DMS79 treated with DMSO at 0.1 percent for 48 hours (cell line): ENCODE results near the gene SHISA2.
"Not testable (repeated sequence)": the region's sequence is repeated elsewhere in the genome, so short reads cannot be mapped to it uniquely, and the experiment has no call there.

Experiments used
- DNase-seq: peaks from one replicate; lab custom pipeline; 2025; lab: John Stamatoyannopoulos, UW

Gene SHISA2

DNA sequence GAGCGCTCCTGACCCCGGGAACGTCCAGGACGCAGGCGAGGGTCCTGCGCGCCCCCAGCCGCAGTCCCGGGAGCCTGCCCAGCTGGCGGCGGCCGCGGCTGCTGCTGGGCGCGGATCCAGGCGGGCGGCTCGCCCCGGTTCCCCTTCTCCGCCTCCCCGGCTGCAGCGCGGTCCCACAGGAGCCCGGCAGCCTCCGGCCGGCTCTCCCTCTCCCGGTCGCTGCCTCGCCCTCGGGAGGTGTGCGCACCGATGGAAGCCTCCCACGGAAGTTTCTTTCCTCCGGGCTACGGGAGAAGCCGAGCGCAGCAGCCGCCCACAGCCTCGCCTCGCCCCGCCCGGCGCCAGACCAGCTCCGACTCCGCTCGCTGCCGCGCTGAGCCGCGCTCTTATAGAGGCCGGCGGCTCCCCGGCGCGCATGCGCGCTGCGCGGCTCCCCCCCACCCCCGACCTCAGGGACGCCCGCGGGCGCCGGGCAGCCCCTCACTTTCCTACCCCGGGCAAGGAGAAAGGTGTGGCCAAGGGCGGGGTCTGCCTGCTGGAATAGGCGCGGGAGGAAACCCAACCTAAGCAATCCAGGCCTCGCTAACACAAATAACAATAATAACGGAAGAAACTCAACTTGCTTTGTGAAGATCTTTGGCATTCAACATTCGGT is at the start of gene SHISA2:
Gene SHISA2 (minus strand): TSS at position 360 of the 655 bp plus-strand sequence. CDS start 1,041 bp downstream, outside the sequence.
- DNase-seq, result peak; percentile 31

DNA sequence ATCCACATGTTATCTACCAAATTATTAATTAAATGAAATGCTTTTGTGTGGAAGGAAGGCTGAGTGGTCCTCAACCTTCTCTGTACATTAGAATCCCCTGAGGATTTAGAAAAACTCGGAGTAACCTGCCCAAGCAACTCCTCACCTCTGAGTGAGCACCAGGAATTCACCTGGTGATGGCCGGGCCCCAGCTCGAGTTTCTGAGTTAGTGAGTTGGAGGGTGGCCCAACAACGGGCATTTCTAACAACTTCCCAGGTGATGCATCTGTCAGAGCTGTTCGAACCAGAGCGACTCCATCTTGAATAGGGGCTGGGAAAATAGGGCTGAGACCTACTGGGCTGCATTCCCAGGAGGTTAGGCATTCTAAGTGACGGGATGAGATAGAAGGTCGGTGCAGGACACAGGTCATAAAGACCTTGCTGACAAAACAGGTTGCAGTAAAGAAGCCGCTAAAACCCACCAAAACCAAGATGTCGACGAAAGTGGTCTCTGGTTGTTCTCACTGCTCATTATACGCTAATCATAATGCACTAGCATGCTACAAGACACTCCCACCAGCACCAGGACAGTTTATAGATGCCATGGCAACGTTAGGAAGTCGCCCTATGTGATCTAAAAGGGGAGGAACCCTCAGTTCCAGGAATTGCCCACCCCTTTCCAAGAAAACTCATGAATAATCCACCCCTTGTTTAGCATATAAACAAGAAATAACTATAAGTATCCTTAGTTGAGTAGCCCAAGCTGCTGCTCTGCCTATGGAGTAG is 44.2 kb upstream of the SHISA2 start:
- no peak for DNase-seq

DNA sequence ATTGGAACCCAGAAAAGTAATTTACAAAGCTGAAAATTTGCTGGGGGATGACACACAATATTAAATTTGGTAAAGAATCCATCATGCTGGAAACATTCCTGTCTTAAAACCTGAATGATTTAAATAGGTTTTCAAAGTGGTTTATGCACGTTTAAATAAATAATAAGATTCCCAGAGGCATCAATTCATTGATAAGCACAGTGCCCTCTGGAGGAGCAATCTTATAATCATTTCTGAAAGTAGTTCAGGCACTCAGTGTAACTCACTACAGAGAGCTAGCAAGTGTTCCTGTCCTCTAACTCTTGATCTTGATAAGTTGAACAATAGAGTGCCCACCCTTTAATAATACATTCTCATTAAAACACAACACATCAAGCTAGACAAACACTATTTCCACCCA is 43.5 kb upstream of the SHISA2 start:
- no peak for DNase-seq

DNA sequence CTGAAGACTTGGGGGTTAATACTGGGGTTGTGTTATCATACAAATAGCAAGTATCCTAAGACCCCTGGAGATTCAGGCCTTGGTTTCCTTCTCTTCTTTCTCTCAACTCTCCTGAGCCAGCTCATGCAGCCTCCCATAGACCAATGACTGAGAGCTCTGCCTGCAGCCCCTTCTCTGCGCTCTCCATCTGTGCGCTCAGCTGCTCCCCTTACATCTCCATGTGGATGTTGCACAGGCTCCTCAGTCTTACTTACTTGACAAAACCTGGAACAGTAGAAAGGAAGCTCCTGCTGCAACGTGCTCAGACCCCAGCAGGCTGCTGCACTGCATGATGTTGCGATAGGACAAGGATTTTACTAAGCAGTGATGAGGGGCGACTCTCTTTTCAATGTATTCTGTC is 25.0 kb upstream of the SHISA2 start:
- DNase-seq, result not testable (repeated sequence)

DNA sequence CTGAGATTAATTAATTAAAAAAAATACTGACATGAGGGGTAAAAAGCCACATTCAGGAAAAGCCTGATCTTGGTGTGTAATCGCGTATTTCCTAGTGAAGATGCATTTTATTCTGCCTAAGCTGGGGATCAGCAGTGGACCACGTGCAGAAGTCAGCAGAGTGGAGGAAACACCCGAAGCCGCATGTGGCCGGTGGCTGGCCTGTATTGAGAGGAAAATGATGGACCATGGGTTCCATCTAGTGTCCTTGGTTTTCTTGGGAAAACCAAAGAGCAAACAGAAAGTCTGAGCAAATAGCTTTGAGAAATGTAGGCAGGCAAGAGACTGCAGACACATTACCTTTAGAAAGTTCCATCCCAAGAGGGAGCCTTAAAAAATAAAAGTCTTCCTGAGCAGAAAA is 23.7 kb upstream of the SHISA2 start:
- no peak for DNase-seq

DNA sequence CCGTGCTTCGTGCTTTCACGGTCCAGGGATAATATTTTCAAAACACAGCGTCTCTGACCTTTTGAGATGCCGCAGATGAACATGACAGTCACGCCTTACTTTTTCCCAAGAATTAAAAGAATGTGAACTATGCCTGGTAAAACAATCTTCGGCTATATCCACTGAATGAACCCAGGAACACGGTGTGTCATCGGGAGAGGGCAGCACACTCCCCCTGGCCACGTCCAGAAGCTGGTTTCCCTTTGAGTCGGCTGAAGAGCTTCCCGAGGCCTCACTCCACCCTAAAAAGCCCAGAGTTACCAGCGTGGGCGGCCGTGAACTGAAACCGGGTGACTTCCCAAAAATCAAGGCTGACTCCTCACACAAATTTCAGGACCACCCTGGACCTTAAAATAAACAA is 22.9 kb upstream of the SHISA2 start:
- DNase-seq, result no peak

DNA sequence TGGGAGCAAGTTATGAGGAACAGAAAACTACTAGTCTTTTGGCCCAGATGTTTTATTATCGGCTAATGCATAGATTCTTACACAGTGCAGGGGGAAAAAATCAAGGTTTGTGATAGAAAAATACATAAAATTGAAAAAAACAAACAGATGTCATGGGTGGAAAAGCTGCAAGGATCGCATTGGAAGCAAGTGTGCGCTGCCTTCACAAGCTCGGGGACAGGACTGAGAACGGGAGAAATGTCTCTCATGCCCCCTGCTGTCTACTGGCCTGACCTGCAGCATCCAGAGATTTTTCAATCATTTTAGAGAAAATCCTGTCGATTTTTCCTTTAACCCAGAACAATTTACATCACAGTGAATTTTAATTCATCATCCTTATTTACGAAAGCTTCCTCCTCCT is 20.5 kb upstream of the SHISA2 start:
- DNase-seq, result not testable (repeated sequence)

DNA sequence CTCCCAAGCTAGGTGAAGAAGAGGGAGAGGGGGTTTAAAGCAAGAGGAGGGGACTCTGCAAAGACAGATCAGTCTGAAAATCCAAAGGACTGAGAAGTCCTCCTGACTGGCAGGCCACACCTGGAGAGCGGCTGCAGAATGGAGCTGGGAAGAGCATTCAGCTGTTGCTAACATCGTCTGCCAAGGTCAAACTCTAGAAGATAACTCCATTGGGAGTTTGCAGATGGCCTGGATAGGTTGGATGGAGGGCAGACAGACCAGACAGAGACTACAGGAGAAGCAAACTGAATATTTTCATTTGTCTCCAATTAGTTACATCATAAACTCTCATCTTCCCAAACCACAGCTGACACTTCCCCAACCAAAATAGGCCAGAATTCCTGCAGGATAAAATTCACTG is 19.9 kb upstream of the SHISA2 start:
- no peak for DNase-seq

DNA sequence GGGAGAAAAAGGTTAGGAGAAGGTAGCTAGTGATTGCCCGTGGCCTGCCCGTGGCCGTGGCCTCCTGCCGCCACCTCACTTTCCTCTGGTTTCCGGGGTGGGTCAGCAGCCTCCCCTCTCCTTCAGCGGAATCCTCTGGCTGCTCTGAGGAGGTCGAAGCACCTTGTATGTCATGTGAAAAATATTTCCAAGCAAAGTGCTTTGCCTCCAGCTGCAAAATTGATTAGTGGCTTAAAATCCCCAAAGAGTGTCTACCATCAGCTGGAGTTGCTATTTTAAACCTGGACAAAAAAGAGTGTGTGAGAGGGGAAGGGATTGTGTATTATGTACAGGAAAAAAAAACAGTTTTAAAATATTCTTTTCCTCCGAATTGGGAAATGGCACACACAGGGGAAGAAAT is 17.8 kb upstream of the SHISA2 start:
- DNase-seq, result not testable (repeated sequence)

DNA sequence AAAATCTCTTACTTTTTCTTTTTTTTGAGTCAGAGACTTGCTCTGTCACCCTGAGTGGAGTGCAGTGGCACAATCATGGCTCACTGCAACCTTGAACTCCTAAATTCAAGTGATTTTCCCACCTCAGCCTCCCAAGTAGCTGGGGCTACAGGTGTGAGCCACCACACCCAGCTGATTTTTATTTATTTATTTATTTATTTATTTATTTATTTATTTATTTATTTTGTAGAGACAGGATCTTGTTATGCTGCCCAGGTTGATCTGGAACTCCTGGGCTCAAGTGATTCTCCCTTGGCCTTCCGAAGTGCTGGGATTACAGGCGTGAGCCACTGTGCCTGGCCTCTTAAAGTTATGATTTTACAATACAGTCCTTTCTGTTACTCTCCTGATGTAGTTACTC is 16.6 kb upstream of the SHISA2 start:
- not testable (repeated sequence) for DNase-seq

DNA sequence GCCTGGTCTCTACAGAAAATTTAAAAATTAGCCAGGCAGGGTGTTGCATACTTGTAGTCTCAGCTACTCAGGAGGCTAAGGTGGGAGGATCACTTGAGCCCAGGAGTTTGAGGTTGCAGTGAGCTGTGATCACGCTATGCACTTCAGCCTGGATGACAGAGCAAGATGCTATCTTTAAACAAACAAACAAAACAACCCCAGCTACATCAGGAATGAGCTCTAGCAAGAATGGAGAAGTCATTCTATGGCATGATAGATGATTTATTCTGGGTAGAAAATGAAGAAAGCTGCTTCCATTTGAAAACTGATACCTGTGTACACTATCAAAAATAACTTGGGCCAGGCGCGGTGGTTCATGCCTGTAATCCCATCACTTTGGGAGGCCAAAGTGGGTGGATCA is 15.8 kb upstream of the SHISA2 start:
- no peak for DNase-seq

DNA sequence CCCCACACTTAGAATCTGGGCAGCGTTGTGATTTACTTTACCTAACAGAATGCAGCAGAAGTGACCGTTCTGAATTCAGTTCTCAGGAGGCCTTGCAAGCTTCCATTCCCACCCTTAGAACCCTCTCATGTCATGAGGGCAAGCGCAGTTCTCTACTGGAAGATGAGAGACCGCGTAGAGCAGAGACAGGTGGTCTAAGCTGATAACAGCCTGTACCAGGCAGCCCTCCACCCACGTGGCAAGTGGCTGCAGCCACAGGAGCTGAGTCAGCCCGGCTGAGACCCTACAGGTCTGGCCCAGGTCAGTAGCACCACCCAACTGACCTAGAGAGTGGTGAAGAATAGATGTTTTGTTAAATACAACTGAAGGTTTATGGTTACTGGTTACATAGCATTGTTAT is 14.7 kb upstream of the SHISA2 start:
- not testable (repeated sequence) for DNase-seq

DNA sequence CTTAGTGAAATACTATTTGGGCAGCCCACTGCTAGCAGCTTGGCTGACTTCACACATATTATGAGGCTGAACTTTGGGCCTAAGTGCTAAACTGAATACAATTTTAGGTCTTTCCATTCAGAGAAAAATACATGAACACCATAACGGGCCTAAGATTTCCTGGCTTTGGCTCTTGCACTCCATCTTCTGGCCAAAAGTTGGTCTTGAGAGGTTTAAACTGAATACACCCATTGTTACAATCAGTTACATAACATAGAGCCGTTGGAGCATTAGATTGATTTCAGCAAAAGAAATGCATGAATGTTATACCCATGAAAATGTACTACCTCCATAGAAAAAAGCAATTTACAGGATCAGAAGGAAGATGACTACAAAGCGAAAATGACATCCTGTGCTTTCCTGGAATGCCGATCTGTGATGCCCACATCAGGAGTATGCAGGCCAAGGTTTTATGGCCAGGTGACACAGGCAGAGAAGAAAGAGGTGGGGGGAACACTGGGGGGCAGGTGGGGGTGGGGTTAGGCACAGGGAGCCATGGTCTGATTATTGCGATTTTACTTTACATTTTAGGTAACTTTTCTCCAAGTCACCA is 11.1 kb upstream of the SHISA2 start:
- DNase-seq, result peak; percentile 24

DNA sequence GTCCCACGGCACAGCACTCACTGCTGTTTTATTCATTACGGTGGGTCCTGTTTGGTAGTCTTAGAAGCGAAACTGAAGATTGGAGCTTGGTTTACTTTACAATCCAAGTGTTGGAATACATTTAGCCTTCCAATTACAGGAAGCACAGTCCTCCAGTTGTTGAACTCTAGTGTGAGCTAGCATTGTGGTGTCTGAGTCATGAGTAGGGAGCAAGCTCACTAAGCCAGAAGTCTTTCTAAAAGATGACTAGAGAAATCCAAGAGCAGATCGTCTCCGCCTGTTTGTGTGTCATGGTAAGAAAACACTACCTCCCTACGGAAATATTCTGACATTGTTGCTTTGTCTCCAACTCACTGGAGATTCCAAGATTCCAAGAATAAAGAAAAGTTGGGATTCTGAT is 10.1 kb upstream of the SHISA2 start:
- DNase-seq, result no peak

DNA sequence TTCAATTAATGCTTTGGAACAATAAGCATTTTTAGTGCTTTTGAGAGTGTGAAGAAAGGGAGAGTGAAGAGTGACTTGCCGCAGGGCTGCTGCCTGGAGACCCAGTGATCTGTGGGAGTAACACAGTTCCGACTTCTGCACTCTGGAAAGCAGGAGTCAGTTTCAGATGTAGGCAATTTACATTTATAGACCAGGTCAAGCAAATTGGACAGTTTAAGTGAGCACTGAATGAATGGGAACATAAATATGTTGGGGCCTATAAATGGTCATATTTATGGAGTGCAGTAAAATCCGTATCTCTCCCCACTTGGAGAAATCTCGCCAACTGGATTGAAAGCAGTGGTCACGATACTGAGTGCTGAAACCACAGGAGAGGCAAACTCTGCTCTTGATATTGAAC is 9.4 kb upstream of the SHISA2 start:
- no peak for DNase-seq

DNA sequence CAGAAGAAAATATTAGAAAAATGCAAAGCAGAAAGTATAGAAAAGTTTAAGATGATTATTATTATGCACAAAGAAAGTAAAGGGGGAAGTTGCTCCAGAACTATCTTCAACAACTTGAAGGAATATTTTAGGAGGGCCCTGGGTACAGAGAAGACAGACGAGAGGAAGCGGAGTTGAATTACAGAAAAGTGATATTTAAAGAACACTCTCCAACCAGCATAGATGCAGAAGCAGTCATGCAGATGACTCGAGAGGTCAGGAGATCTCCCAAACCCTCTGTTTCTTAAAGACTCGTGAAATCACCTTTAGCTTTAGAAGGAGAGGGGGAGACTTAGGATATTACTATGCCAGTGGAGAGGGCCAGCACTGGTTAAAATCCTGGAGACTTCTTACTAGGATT is 8.5 kb upstream of the SHISA2 start:
- no peak for DNase-seq

DNA sequence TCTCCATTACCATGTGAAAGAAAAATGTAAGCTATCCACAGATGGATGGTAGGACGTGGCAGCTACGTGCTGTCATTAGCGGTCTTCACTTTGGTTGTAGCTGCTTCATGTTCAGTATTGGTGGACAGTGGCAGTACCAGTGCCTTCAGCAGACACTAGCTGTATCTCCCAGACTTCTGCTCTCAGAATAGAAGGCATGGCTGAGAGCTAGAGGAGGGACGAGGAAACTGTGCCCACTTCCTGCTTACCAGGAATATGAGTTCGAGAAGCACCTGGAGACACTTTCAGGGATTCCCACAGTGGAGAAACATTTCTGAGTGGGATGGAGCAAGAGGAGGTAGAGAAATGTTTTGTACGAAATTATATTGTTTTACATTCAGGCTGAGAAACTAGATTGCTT is 6.9 kb upstream of the SHISA2 start:
- DNase-seq, result no peak

DNA sequence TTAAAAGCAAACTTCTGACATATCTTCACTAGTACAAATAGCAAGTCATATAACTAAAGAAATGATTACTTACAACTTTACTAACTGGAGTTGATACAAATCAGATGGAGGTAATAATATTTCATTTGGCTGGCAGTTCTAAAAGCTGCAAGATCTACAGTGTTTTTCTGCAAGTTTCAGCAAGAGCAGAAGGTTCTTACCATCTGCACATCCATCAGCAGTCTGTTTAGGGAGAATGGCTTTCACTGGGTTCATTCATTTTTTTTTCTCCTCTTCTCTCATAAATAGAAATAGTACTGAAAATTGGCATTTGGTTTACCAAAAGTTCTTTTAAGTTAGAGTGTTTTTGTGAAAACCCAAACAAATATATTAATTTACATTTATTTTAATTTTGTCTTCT is 3.1 kb upstream of the SHISA2 start:
- DNase-seq, result no peak

DNA sequence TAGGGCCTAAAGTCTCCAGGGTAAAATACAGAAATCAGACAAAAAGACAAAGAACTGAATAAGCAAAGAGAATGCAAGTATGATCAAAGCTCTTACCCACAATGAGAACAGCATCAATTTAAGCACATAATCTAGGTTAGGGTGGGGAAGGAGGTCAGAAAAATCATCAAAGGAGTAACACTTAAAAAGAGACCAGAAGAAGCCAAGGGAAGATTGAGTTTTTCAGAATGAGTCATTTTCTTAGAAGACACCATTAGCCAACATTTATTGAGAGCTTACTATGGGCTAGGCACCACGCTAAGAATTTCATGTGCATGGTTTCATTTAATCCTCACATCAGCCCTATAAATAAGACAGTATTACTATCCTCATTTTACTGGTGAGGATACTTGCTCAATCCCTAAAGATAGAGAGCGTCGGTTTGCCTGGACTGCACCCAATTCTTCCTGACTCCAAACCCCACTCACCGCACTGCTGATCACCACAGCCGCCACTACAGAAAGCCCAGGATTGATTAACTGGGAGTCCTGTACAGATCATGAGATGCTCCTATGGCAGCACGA is 1.7 kb upstream of the SHISA2 start:
- DNase-seq, result no peak

DNA sequence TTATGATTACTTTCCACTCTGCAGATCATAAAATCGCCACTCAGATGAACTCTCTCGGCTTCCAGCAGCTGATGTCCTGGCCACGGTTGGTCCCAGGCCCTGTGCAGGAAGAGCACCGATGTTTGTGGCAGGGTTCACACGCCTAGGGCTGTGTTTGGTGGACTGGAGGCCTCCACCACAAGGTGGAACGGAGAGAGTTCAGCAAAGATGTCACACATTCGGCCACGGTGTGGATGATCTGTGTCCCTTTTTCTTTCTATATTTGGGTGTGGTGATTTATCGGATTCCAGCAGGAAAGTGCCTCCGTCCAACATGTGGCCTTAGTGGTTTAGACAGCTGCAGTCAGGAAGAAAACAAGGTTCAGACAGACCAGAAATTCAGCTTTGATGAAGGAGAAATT is 521 bp upstream of the SHISA2 start:
- no peak for DNase-seq

DNA sequence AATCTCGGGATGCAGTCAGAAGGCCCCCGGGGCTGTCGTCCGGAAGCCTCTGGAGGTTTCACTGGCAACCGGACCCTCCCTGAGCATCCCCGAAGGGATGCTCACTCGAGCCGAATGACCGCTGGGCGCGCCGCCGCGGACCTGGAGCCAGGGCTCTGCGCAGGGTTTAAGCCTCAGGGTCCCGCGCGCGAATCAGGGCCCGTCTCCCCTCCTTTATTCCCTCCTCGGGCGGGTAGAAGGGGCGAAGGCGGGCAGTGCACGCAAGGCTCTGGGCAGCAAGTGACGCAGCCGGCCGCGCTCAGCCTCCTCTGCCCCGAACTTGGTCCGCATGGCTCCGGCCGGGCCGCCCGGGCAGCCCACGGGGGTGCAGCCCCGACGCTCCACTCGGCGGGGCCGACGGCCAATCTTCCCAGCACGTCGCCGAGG is 572 bp downstream of the SHISA2 start:
- DNase-seq, result no peak

DNA sequence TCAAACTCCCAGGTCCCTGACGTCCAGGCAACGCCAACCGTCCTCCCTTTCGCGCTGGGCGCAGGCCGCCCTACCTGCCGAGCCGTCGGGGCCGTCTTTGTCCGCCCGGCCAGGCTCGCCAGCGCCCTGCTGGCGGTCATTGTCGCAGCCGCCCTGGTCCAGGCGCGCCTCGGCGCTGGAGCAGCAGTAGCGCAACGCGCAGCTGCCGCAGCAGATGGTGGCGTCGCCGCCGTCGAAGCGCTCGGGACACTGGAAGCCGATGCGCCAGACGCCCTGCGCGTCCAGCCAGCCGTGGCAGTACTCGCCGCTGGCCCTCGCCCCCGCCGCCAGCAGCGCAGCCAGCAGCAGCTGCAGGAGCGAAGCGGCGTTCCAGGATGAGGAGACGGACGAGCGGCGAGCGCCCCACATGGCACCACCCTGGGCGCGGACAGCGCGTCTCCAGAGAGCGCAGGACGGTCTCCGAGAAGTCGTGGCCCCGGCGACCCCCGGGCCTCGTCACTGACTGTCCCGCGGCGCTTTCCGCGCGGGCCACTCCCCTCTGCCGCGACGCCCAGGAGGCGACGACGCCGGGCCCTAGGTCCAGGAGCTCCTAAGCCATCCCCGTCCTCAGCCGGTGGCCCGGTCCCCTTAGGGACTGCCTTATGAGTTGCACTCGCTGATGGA is 1.1 kb downstream of the SHISA2 start:
- DNase-seq, result peak; percentile 26
